HG02973 (cell line): ENCODE results near the gene SLX9.

Experiments
- ATAC-seq: cut with Tn5 transposase; IDR thresholded peaks from one replicate; pipeline ENCODE4 v1.9.1; 2021; ENCODE audit warnings: moderate library complexity; ENCODE audit not compliant: unreplicated experiment

The SLX9 gene

DNA sequence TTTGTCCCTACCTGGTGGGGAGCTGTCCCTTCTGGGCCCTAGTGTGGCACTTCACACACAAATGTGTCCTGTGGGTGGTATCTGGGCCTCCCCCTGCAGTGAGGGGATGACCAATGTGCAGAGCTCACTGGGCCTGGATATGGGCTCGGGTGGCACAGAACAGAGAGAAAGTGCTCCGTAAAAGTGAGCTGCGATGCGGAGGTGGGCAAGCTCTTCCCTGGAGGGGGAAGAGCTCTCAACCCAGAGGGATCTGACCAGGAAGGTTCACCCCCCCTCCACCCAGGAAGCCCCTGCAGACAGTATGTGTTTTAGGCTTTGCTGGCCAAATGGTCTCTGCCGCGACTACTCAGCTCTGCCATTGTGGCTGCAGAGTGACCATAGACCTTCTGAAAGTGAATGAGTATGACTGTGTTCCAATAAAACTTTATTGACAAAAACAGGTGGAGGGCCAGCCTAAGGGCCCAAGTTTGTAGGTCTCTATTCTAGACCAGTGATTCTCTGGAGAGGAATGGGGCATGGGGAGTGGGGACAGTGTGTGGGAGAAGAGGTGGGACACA, 10.5 kb upstream of the SLX9 start:
- ATAC-seq: no peak

- ATAC-seq: no peak
Observed at GRCh38 chr21:44929799-44930542, 9.9 kb upstream of the SLX9 start.

DNA sequence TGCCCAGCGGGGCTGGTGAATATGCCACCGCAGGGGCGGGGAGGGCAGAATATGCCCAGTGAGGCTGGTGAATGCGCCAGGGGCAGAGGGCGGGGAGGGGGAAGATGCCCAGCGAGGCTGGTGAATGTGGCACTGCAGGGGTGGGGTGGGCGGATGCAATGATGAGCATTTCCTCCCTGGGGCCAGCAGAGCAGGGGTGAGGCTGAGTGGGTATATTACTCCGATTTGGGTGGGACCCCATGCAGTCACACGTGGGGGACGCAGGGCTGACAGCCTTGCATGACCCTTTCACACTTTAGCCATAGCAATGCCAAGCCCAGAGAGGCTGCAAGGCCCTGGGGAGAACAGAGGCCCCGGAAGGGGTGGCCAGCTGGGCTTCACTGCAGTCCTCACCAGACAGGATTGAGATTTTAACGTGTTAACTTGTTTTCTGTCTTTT, 9.3 kb upstream of the SLX9 start:
- ATAC-seq: no peak

DNA sequence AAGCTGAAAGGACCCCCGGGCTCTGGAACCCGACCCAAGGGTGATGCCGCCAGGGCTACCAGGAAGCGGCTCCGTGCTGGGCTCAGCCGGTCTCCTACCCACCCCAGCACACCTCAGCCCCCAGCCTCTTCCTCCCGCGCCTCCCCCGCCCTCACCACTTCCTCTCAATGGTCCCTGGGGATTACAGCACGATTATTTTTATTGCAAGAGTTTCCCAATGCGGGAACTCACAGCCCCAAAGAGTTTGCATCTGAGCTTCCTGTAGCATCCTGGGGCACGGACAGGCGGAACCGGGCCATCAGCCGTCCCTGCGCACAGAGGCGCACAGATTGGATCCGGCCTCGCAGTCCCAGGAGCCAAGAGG, 8.7 kb upstream of the SLX9 start:
- ATAC-seq: no peak

DNA sequence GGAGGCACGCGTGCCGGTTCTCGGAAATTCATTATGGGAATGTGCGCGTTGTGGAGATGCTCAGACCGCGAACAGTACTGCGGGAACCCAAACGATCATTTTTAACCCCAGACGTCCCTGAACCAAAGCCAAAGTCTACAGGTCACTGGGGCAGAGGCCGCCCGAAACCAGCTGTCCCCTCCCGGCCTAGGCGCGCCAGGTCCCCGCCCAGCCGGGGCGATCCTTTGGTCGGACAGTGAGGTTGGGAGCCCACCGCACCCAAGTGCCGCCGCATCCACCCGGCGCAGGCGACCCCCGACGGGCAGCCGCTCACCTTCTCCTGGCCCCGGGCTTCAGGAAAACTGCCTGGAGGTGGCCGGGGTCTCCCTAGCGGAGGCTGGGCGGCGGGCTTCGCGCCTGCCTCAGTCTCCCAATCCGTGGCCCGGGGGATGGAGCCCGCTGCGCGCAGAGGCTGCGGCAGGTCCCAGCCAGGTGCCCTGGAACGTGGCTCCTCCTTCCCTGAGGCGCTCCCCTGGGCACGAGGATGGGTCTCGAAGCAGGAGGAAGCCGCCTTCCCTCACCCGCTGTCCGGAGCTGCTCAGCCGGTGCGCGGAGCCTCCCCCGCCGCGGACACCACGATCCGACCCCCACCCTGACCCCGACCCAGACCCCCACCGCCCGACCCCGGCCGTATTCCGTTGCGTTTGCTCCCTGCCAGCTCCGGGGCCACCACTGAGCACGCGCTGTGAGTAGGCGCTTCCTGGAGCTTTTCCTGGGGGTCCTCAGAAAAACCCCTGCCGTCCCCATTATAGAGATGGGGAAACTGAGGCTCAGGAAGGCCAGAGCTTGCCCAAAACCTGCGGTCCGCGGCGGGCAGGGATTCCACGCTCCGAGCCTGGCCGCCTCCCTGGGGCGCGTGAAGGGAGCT, 8.1 kb upstream of the SLX9 start:
- ATAC-seq: no peak

DNA sequence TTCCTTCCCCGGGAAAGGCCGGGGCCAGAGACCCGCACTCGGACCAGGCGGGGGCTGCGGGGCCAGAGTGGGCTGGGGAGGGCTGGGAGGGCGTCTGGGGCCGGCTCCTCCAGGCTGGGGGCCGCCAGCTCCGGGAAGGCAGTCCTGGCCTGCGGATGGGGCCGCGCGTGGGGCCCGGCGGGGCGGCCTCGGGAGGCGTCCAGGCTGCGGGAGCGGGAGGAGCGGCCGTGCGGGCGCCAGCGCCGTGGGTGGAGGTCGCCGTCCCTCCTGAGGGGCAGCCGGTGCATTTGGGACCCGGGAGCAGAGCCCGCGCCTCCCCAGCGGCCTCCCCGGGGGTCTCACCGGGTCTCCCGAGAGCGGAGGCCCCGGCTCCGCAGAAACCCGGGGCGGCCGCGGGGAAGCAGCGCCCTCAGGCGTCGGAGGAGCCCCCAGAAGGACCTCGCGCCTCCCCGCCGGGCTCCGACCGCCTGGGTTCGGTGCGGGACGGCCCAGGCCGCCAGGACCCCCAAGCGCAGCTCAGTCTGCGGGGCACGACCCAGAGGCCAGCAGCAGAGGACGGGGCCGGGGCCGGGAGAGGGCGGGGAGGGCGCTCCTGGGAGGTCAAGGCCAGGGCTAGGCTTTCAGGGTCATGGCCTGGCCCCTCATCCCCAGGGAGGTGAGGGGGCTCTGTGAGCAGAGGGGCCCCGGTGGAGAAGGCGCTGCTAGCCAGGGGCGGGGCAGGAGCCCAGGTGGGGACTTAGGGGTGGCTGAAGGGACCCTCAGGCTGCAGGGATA, 7.2 kb upstream of the SLX9 start:
- no peak for ATAC-seq

GRCh38 chr21:44933199-44933917, 6.5 kb upstream of the SLX9 start:
- no peak for ATAC-seq

GRCh38 chr21:44933918-44934260, 5.9 kb upstream of the SLX9 start:
- ATAC-seq: no peak

- ATAC-seq: no peak
Observed at GRCh38 chr21:44934276-44934675, 5.6 kb upstream of the SLX9 start.

GRCh38 chr21:44934797-44935532, 4.9 kb upstream of the SLX9 start:
- ATAC-seq: no peak

GRCh38 chr21:44935533-44935927, 4.3 kb upstream of the SLX9 start:
- ATAC-seq: no peak

DNA sequence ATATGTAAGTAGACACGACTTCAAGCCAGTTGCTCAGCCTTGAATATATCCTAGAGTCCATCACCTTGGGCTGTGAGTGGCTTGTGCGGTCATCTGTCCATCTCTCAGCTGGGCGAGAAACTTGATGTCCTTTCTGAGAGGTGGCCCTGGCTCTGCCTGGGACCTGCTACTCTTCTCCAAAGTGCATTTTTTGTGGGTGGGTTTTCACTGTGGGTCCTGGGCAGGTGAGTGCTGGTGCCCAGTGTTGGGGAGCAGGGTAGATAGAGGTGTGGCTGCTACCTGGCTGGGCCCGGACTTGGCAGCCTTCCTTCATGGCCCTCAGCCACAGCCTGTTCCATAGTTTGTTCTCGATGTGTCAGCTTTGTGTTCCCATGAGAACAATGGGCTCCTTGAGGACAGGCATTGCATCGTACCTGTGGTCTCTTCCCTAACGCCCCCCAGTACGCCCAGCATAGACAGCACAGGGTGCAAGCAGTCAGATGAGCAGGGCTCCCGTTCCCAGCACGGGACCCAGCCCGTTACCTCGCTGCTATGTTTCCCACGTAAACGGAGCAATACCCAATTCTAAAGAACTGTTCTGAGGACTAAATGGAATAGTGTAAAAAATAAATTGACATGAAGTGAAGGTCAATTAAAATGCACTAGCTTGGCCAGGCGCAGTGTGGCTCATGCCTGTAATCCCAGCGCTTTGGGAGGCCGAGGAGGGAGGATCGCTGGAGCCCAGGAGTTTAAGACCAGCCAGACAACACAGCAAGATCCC, 877 bp upstream of the SLX9 start:
- no peak for ATAC-seq

DNA sequence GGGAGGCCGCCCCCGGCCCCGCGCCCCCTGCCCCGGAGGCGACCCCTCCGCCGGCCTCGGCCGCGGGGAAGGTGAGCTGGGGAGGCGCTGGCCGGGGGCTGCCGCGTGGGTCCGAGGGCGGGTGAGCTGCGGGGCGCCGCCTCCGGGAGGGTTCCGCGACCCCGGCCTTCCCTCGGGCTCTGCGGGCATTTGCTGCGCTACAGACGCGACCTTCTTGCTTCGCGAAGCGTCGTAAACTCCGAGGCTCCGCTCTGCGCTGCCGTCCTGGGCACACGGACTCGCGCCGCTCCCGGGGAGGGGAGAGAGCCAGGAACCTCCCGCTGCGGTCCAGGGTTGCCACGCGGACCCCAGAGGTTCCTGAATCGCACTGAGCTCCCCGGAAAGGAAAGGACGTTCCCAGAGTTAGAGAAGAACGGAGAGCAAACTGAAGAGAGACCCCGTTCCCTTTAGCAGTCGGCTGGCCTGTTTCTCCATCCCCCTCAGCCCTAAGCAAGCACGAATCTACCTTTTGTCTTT, 345 bp downstream of the SLX9 start:
- peak; percentile 28 for ATAC-seq

- no peak for ATAC-seq
Observed at GRCh38 chr21:44941567-44941966, 1.7 kb downstream of the SLX9 start.

DNA sequence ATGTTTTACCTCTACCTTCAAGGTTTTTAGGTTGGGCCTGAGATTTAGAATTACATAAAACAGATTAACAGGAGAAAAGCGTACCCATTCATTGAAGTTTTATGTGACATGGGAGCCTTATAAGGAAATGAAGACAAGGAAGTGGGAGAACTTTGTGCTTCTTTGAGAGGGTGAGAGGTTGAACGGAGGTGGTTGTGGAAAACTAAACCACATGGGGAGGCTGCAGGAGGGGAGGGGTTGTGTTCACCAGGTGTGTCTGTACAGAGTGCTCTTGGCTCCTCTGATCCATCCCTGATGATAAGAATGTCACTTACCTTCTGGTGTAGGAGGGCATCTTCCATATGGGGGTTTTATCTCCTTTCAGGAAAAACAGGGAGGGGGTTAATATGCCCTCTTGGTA, 2.7 kb downstream of the SLX9 start:
- ATAC-seq: no peak

- ATAC-seq: no peak
Observed at GRCh38 chr21:44943005-44943685, 3.3 kb downstream of the SLX9 start.

- no peak for ATAC-seq
Observed at GRCh38 chr21:44943686-44944550, 4.1 kb downstream of the SLX9 start.
